Immature natural killer cell (primary cell): ENCODE results near the gene SIL1. TPM values are rescaled to one million over a fixed set of nuclear protein-coding genes. Genes with fewer than 3 reads are reported as not detected.

ENCODE experiments used
- DNase-seq, 3 donors: peaks; one replicate each; pipeline ENCODE4 v3.0.0; 2022; ENCODE audit warnings: mixed read lengths in 1 of 3
- H3K27ac Mint-ChIP-seq, 6 donors: one replicate each; pipeline ENCODE4 v1.8.0; 2020; ENCODE audit warnings: mixed read lengths in 6 of 6, mild to moderate bottlenecking in 5 of 6, inconsistent platforms in 4 of 6, moderate library complexity in 3 of 6
- H3K27me3 Mint-ChIP-seq, 3 donors: one replicate each; pipeline ENCODE4 v1.8.0; 2020 to 2021; ENCODE audit warnings: low read depth in 3 of 3, mild to moderate bottlenecking in 3 of 3, mixed read lengths in 3 of 3, moderate library complexity in 3 of 3, inconsistent platforms in 1 of 3
- H3K36me3 Mint-ChIP-seq, 3 donors: one replicate each; pipeline ENCODE4 v1.8.0; 2020; ENCODE audit warnings: mixed read lengths in 3 of 3, inconsistent platforms in 2 of 3, mild to moderate bottlenecking in 2 of 3
- H3K4me1 Mint-ChIP-seq, 2 donors: one replicate each; pipeline ENCODE4 v1.8.0; 2020; ENCODE audit warnings: inconsistent platforms in 2 of 2, mild to moderate bottlenecking in 2 of 2, mixed read lengths in 2 of 2, moderate library complexity in 1 of 2
- H3K4me3 Mint-ChIP-seq, 5 donors: one replicate each; pipeline ENCODE4 v1.8.0; 2020; ENCODE audit warnings: mild to moderate bottlenecking in 5 of 5, mixed read lengths in 5 of 5, inconsistent platforms in 3 of 5, moderate library complexity in 3 of 5
- H3K9me3 Mint-ChIP-seq, 6 donors: one replicate each; pipeline ENCODE4 v1.8.0; 2020; ENCODE audit warnings: mild to moderate bottlenecking in 6 of 6, mixed read lengths in 6 of 6, inconsistent platforms in 4 of 6, moderate library complexity in 3 of 6
- polyA plus RNA-seq, 3 donors: library from polyadenylated mRNA; unstranded; fragments of 300-500 nt; fragmentation: Illumina TruSeq; gene quantifications; one replicate each; pipeline ENCODE4 v1.2.3, GENCODE V29; 2021

The SIL1 gene
- polyA plus RNA-seq, 3 donors from 2014 or later, result 22.0 to 22.7 (median 22.1) TPM

DNA sequence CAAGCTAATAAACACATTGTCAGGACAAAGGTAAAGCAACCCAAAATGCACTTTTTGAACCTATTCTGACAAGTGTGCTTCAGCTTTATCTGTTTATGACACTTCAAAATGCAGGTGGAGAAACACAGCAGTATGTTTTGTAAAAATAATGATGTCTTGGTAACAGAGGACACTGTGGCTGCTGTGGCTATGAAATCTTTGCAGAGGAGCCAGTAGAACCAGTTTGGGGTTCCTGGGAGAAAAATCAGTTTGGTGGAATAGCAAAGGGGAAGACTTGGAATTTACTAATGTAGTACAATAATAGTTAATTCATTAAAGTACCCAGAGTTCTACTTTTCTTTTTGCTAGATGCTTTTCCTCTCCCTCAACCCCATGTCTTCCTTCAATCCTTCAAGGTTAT, 40.6 kb downstream of the SIL1 start:
- Mint-ChIP-seq H3K9me3 (peaks cover 0 to 2% (median 0%) of the 10 kb centered on the region in 6 donors), H3K36me3 (peaks cover under 1 to 4% (median 3%) of the 10 kb centered on the region in 3 donors)

DNA sequence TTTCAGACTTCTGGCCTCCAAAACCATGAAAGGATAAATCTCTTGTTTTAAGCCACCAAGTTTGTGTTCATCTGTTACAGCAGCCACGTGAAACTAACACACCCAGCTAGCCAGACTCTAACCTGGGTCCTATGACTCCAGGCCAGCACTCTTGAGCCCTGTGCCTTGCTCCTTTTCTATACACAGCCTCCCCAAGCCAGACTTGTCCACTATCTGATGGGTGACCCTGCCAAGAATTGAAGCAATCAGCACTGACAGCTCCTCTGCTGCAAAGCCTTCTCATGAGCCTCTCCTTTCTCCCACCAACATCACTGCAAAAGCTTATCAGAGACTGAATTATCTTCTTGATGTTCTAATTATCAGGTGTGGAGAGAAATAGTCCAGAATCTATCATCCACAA, 41.4 kb downstream of the SIL1 start:
- DNase-seq, result no peak

More for the DNA sequence above, 40.6 kb downstream of the SIL1 start:
- Mint-ChIP-seq H3K4me3 (no peak overlapping the region), H3K27me3 (peaks cover 0 to 5% (median 2%) of the 10 kb centered on the region in 3 donors), H3K27ac (no peak overlapping the region), H3K4me1 (no peaks in the 10 kb centered on the region)
- no peak for DNase-seq

GRCh38 chr5:139155333-139155732, 42.8 kb downstream of the SIL1 start:
- Mint-ChIP-seq H3K27me3 (peaks cover 0 to 6% (median 2%) of the 10 kb centered on the region in 3 donors), H3K36me3 (peaks cover 0 to 4% (median 3%) of the 10 kb centered on the region in 3 donors), H3K9me3 (peaks cover 0 to 2% (median 0%) of the 10 kb centered on the region in 6 donors), H3K4me3 (no peak overlapping the region), H3K27ac (no peak overlapping the region), H3K4me1 (peaks cover 0 to 1% of the 10 kb centered on the region in 2 donors)
- no peak for DNase-seq

More for the DNA sequence above, 41.4 kb downstream of the SIL1 start:
- Mint-ChIP-seq H3K36me3 (peaks cover 0 to 4% (median 3%) of the 10 kb centered on the region in 3 donors), H3K9me3 (peaks cover 0 to 2% (median 0%) of the 10 kb centered on the region in 6 donors), H3K4me3 (no peak overlapping the region), H3K27me3 (peaks cover 0 to 5% (median 2%) of the 10 kb centered on the region in 3 donors), H3K27ac (no peak overlapping the region), H3K4me1 (no peaks in the 10 kb centered on the region)

DNA sequence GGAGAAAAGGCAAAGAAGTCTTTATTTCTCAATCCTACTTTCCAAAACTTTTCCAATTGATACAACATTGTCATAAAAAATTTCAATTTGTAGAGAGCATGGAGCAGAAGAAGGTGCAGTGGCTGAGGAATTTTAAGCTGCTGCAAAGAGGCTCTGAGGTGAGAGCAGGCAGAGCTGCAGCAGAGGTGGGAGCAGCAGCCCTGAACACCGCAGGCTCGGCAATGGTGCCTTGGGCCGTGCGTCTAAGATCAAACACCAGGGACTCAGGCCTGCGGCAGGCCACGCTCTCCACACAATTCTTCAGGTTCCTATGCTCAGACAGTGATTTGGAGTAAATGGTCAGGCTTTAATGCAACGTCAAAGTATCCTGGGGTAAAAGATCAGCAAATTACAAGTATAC, 46.3 kb downstream of the SIL1 start:
- no peak for DNase-seq
- Mint-ChIP-seq H3K27me3 (peaks cover 0 to 8% (median 2%) of the 10 kb centered on the region in 3 donors), H3K4me1 (peaks cover 7 to 10% of the 10 kb centered on the region in 2 donors), H3K4me3 (no peak overlapping the region), H3K27ac (no peak overlapping the region), H3K9me3 (peaks cover 0 to 2% (median 0%) of the 10 kb centered on the region in 6 donors), H3K36me3 (no peaks in the 10 kb centered on the region)

DNA sequence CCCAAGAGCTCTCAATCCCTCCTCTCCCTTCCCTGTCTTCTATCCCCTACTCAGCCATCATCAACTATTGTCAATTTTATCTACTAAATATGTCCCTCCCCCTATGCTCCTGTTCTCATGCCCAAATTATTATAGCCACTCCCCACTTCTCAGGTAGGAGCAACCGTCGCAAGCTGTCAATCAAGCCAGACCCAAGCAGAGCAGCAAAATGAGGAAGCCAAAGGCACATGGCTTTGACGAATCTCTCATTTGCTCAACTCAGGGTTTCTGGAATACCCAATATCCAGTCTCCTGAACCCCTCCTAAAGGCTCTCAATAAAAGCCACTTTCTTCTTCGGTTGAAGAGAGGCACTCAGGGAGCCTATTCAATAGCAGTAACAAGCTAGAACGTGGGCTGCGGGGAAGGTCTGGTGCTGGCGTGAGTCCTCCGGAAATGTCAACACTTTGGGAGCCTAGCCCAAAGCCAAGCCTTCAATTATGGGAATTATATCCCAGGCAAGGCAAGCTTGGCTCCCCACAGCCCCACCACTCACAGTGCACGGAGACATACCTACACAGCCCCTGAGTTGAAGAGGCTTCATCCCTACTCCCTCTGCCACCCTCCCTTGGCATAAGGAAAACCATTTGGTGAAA, 47.7 kb downstream of the SIL1 start:
- Mint-ChIP-seq H3K9me3 (peaks cover 0 to 2% (median 0%) of the 10 kb centered on the region in 6 donors), H3K4me3 (no peak overlapping the region), H3K27me3 (peaks cover 0 to 8% (median 2%) of the 10 kb centered on the region in 3 donors), H3K4me1 (peaks cover 7 to 11% of the 10 kb centered on the region in 2 donors), H3K27ac (no peak overlapping the region), H3K36me3 (no peaks in the 10 kb centered on the region)
- DNase-seq, result no peak

DNA sequence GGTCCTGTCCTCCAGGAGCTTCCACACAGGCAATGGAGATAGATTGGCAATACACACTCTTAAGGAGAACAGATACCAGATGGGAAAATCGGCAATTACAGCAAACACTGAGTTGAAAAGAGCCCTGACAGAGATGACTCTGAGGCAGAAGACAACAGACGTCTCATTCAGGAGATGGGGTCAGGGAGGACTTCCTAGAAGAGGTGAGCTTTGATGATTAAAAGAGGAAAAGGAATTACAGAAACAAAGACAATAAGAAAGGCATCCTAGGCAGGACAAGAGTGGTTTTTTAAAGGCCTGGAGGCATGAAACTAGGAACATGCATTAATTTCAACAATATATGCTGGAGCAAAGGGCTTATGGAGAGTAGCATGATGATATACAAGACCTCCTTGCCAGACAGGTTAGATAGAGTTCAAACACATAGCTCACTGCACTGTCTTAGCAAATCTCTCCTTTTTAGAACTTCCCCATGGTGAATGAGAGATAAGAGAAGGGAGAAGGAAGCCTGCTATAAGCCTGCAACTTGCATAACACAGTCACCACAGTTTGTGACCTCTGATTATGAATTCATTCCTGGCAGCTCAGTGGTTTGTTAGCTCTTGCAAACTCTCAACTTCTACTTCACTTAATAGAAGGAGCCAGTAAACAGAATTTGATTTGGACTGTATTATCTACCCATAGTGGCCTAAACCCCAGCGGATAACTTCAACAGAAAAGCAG, 48.5 kb downstream of the SIL1 start:
- Mint-ChIP-seq H3K4me1 (peaks cover 7 to 17% of the 10 kb centered on the region in 2 donors), H3K27me3 (peaks cover 0 to 8% (median 2%) of the 10 kb centered on the region in 3 donors), H3K9me3 (peaks cover 0 to 2% (median 0%) of the 10 kb centered on the region in 6 donors), H3K36me3 (no peaks in the 10 kb centered on the region), H3K4me3 (no peak overlapping the region), H3K27ac (no peak overlapping the region)
- DNase-seq, result no peak

- H3K4me1 Mint-ChIP-seq, result peaks cover 7 to 17% of the 10 kb centered on the region in 2 donors
- H3K27me3 Mint-ChIP-seq, result peaks cover 0 to 5% (median 2%) of the 10 kb centered on the region in 3 donors
- no peak overlapping the region for H3K4me3 Mint-ChIP-seq
- peaks cover 0 to 2% (median 0%) of the 10 kb centered on the region in 6 donors for H3K9me3 Mint-ChIP-seq
- H3K36me3 Mint-ChIP-seq, result no peaks in the 10 kb centered on the region
- H3K27ac Mint-ChIP-seq, result no peak overlapping the region
- DNase-seq, result no peak
Measured at GRCh38 chr5:139148986-139149385, 49.2 kb downstream of the SIL1 start.

GRCh38 chr5:139148306-139148705, 49.9 kb downstream of the SIL1 start:
- Mint-ChIP-seq H3K4me3 (no peak overlapping the region), H3K27ac (no peak overlapping the region), H3K4me1 (peaks cover 7 to 17% of the 10 kb centered on the region in 2 donors), H3K27me3 (peaks cover 0 to 5% (median 2%) of the 10 kb centered on the region in 3 donors), H3K9me3 (peaks cover 0 to 2% (median 0%) of the 10 kb centered on the region in 6 donors), H3K36me3 (no peaks in the 10 kb centered on the region)
- DNase-seq, result no peak

- H3K9me3 Mint-ChIP-seq, result no peaks in the 10 kb centered on the region
- peaks cover 0 to 3% (median 0%) of the 10 kb centered on the region in 3 donors for H3K27me3 Mint-ChIP-seq
- peak overlapping the region in 1 of 6 donors; percentile 36 for H3K27ac Mint-ChIP-seq
- no peaks in the 10 kb centered on the region for H3K36me3 Mint-ChIP-seq
- H3K4me1 Mint-ChIP-seq, result peaks cover 7 to 17% of the 10 kb centered on the region in 2 donors
- DNase-seq, result no peak
- no peak overlapping the region for H3K4me3 Mint-ChIP-seq
Measured at GRCh38 chr5:139147483-139148087, 50.6 kb downstream of the SIL1 start.

GRCh38 chr5:139146809-139147482, 51.2 kb downstream of the SIL1 start:
- Mint-ChIP-seq H3K4me1 (peaks cover 7 to 17% of the 10 kb centered on the region in 2 donors), H3K9me3 (no peaks in the 10 kb centered on the region), H3K36me3 (no peaks in the 10 kb centered on the region), H3K27me3 (peaks cover 0 to 3% (median 0%) of the 10 kb centered on the region in 3 donors), H3K27ac (peak overlapping the region in 1 of 6 donors; percentile 36), H3K4me3 (no peak overlapping the region)
- no peak for DNase-seq

- Mint-ChIP-seq H3K27ac (no peak overlapping the region), H3K4me1 (peaks cover 10 to 16% of the 10 kb centered on the region in 2 donors), H3K4me3 (no peak overlapping the region), H3K36me3 (no peaks in the 10 kb centered on the region), H3K27me3 (peaks cover 0 to 2% (median 0%) of the 10 kb centered on the region in 3 donors), H3K9me3 (no peaks in the 10 kb centered on the region)
- DNase-seq, result no peak
Measured at GRCh38 chr5:139141446-139142204, 56.5 kb downstream of the SIL1 start.

- DNase-seq, result no peak
- H3K9me3 Mint-ChIP-seq, result no peaks in the 10 kb centered on the region
- peaks cover 10 to 16% of the 10 kb centered on the region in 2 donors for H3K4me1 Mint-ChIP-seq
- H3K27ac Mint-ChIP-seq, result no peak overlapping the region
- H3K27me3 Mint-ChIP-seq, result peaks cover 0 to 2% (median 0%) of the 10 kb centered on the region in 3 donors
- peaks cover 0 to 3% (median 0%) of the 10 kb centered on the region in 3 donors for H3K36me3 Mint-ChIP-seq
- no peak overlapping the region for H3K4me3 Mint-ChIP-seq
Measured at GRCh38 chr5:139140591-139141071, 57.5 kb downstream of the SIL1 start.

- peaks cover 0 to 3% (median under 1%) of the 10 kb centered on the region in 3 donors for H3K36me3 Mint-ChIP-seq
- no peak overlapping the region for H3K27ac Mint-ChIP-seq
- H3K4me3 Mint-ChIP-seq, result no peak overlapping the region
- no peaks in the 10 kb centered on the region for H3K9me3 Mint-ChIP-seq
- H3K4me1 Mint-ChIP-seq, result peaks cover 10% of the 10 kb centered on the region in 2 donors
- no peak for DNase-seq
- H3K27me3 Mint-ChIP-seq, result peaks cover 0 to 4% (median 0%) of the 10 kb centered on the region in 3 donors
Measured at GRCh38 chr5:139138809-139139208, 59.4 kb downstream of the SIL1 start.
